ENCODE data around the gene KLHL21. TPM values are rescaled to one million over a fixed set of nuclear protein-coding genes. Genes with fewer than 3 reads are reported as not detected.

The KLHL21 gene
- total RNA-seq, 2 donors from 2014 or later, result 142 to 156 TPM

DNA sequence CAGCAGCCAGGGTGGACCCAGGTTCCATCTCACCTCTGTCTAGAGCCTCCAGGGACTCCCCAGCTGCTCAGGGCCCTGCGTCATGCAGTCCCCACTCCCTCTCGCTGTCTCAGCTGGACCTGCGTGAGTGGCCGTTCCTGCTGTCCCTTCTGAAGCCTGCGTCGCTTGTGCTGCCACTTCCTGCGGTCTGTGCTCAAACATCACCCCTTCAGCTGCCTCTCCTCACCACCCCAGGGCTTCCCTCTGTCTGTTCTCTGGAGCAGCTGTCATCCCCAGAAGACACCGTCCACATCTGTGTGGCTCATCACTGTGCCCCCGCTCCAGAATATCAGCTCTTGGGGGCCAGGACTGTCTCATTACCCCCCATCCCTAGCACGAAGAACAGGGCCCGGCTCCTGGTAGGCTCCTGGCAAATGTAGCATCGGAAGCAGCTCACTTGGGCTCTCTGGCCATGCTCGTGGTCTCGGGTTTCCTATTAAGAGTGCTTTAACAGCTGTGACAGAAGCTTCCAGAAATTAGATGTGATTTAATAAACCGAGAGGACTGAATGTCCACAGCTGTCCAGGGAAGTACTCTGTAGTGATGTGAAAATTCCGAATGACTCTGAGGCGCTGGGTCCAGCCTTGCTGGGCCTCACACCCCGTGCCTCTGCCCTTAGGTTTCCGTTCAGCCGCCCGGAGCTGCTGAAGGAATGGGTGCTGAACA lies 25.3 kb upstream of the KLHL21 start:
- H3K36me3 ChIP-seq, result peaks cover 40% of the 10 kb centered on the region
- DNase-seq (ENCODE audit: low spot score) (no peak), ATAC-seq (ENCODE audit: insufficient number of reproducible peaks, low FRiP score, low read depth) (no peak)
- no peaks in the 10 kb centered on the region for H3K9me3 ChIP-seq
- H3K27ac ChIP-seq, result no peak overlapping the region
- H3K4me3 ChIP-seq, result no peak overlapping the region
- no peaks in the 10 kb centered on the region for H3K27me3 ChIP-seq (replicated peaks; ENCODE audit: insufficient read depth)
- no peak for TF ChIP-seq CTCF (IDR thresholded peaks at IDR 0.05)
- H3K4me1 ChIP-seq (ENCODE audit: control insufficient read depth in 1 of 2, low read depth in 2 of 2), result peaks cover 9 to 30% of the 10 kb centered on the region in 2 donors

- DNase-seq (ENCODE audit: low spot score), result no peak
- ATAC-seq (ENCODE audit: insufficient number of reproducible peaks, low FRiP score, low read depth), result no peak
- Histone ChIP-seq H3K4me1 (ENCODE audit: control insufficient read depth in 1 of 2, low read depth in 2 of 2) (peaks cover 9 to 30% of the 10 kb centered on the region in 2 donors), H3K9me3 (no peaks in the 10 kb centered on the region), H3K27ac (no peak overlapping the region), H3K27me3 (replicated peaks; ENCODE audit: insufficient read depth) (no peaks in the 10 kb centered on the region), H3K36me3 (peaks cover 34% of the 10 kb centered on the region), H3K4me3 (no peak overlapping the region)
- no peak for TF ChIP-seq CTCF (IDR thresholded peaks at IDR 0.05)
These were observed 24.4 kb upstream of the KLHL21 start for GRCh38 chr1:6627031-6627430.

DNA sequence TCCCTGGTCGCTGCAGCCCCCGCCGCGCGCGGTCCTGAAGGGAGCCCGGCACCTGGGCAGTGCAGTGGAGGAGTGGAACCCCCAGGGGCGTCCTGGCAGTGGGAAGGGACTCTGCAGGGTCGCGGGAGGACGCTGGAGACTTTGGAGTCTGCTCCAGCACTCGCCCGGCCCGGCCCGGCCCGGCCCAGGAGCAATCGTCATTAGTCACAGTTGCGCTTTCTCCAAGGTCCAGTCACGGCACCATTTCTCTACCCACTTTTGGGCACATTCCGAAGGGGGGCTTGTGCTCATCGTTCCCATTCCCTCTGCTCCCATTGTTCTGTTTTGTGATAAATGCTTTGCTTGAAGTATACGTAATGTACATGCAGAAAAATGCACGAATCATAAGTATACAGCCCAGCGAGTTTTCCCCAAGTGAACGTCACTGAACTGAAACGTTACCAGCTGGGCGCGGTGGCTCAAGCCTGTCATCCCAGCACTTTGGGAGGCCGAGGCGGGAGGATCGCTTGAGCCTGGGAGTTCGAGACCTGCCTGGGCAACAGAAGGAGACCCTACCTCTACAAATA lies 23.0 kb upstream of the KLHL21 start:
- Histone ChIP-seq H3K9me3 (no peaks in the 10 kb centered on the region), H3K4me3 (peak overlapping the region; percentile 75), H3K27ac (peak overlapping the region; percentile 67 to 85), H3K36me3 (peaks cover 44% of the 10 kb centered on the region), H3K4me1 (ENCODE audit: control insufficient read depth in 1 of 2, low read depth in 2 of 2) (peaks cover 9 to 30% of the 10 kb centered on the region in 2 donors), H3K27me3 (replicated peaks; ENCODE audit: insufficient read depth) (no peaks in the 10 kb centered on the region)
- DNase-seq (ENCODE audit: low spot score) (no peak), ATAC-seq (ENCODE audit: insufficient number of reproducible peaks, low FRiP score, low read depth) (peak; percentile 17)
- TF ChIP-seq CTCF (IDR thresholded peaks at IDR 0.05), result no peak

DNA sequence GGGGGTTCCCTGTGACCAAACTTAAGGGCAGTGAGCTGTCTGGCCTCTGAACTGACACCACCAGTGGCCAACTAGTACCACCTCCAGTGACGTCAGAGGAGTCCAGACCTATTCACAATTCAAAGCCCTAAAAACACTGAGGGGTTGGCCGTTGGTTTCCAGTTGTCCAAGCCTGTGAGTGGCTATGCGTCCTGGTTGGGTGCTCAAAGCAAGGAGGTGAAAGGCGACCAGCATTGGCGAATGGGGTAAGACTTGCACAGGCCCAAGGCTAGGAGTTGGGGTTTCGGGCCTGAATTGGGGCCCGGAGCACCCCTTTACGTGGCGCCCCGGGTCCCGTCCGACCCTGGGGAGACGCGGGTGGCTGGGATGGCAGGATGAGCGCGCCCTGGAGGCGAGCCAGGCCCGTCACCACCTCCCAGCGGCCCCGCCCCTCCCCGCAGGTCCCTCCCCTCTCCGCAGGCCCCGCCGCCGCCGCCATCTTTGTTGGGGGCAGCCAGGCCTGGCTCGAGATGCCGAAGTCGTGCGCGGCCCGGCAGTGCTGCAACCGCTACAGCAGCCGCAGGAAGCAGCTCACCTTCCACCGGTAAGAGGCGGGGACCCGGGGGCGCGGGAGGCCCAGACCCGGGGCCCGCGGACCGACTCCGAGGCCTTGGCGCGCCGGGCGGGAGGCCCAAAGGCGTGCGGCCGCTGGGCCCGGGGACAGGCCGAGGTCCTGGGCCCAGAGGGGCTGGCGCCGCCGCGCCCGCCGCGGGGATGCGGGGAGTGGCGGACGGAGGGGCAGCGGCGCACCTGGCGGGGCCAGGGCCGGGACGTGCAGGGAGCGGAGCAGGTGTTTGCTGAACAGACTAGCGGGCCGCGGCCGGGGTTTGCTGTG lies 22.3 kb upstream of the KLHL21 start, which contains the start of gene THAP3:
THAP3 (plus strand) TSS at position 159 of the 874 bp plus-strand sequence; CDS start at position 510, 351 bp downstream.
- no peaks in the 10 kb centered on the region for H3K9me3 ChIP-seq

More for the DNA sequence above, 22.3 kb upstream of the KLHL21 start, which contains the start of gene THAP3:
- no peaks in the 10 kb centered on the region for H3K27me3 ChIP-seq (replicated peaks; ENCODE audit: insufficient read depth)
- peaks cover 44% of the 10 kb centered on the region for H3K36me3 ChIP-seq
- TF ChIP-seq CTCF (IDR thresholded peaks at IDR 0.05), result no peak
- ATAC-seq (ENCODE audit: insufficient number of reproducible peaks, low FRiP score, low read depth) (peak; percentile 70), DNase-seq (ENCODE audit: low spot score) (peak; percentile 52)
- H3K4me3 ChIP-seq, result peak within 1 kb of the TSS; percentile 75
- peak within 1 kb of the TSS; percentile 67 to 85 for H3K27ac ChIP-seq
- H3K4me1 ChIP-seq (ENCODE audit: control insufficient read depth in 1 of 2, low read depth in 2 of 2), result peaks cover 9 to 30% of the 10 kb centered on the region in 2 donors
